Left colon (tissue), 2 donors: ENCODE measurements around the gene SLC6A19. TPM values are rescaled to one million over a fixed set of nuclear protein-coding genes. Genes with fewer than 3 reads are reported as not detected.
"Not testable (repeated sequence)": the region's sequence is repeated elsewhere in the genome, so short reads cannot be mapped to it uniquely, and the experiment has no call there.

Source experiments
- ATAC-seq: fragments of 200-7000 bp; cut with Tn5 transposase; one replicate; pipeline ENCODE4 v1.9.1; 2020; ENCODE audit warnings: mild to moderate bottlenecking, moderate library complexity
- DNase-seq, 2 donors: peaks; one replicate each; pipeline ENCODE4 v3.0.0-alpha.2; 2020
- intact Hi-C, 2 donors: fragments of 100-400 bp; cut with DNase I in 1 of 2; cut with micrococcal nuclease in 1 of 2; formaldehyde crosslinking; loops; one replicate each; pipeline versions ENCODE4 v1.11.2 to v1.14.0; 2022; cut with DNase I, micrococcal nuclease
- total RNA-seq, 2 donors: library from RNA; stranded (reverse); fragmentation: NEBNext Ultra II Directional; extraction: Animal tissue kit (Norgen Biotek cat#: 25700); gene quantifications; one replicate each; pipeline ENCODE4 v1.2.1, GENCODE V29; 2021
- donor health status: DM: no; HTN: no; CAD: no.
- donor health status: DM: yes; HTN: yes; CAD: no.

The SLC6A19 gene
- total RNA-seq, 2 donors from 2014 or later = 5.8 to 72.5 TPM

- DNase-seq (no peak), ATAC-seq (no peak)
- intact Hi-C loops = no loop called here
Observed at GRCh38 chr5:1226839-1227581, 25.6 kb downstream of the SLC6A19 start.

- peak; percentile 63 for ATAC-seq
- intact Hi-C loops = no loop called here
- peak in 1 of 2 donors; percentile 28 for DNase-seq
Observed at GRCh38 chr5:1227667-1228066, 26.3 kb downstream of the SLC6A19 start.

DNA sequence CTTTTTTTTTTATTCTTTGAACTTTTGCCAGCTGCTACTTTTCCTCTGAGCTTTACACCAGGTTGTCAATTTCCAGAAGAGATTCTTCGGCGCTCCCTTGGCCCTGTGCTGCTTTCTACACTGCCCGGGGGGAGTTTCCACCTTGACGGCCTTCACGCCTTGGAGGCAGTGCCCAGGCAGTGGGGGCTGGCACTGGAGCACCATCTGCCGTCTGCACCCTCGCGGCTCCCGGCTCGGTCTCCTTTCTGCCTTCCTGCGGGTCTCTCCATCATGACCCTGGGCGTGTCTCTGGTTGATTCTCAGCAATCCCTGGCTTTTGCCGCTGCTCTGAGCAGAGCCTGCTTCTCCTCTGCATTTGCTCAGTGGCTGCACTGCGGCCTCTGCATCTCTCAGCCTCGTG lies 26.7 kb downstream of the SLC6A19 start:
- DNase-seq (no peak), ATAC-seq (no peak)
- intact Hi-C loops = no loop called here

DNA sequence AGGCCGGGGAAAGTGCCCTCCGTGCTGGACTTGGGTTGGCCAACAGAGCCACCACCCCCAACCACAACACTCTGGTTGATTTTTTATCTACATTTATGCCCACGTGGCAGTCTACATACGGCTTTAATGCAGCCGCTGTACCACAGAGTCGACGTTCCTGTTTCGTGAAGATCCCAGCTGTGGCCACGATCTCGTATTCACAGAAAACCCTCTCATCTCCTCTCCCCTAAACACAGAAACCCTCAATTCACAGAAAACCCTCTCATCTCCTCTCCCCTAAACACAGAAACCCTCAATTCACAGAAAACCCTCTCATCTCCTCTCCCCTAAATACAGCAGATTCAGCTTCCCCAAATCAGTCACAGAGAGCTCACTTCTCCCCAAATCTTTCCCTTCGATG lies 27.6 kb downstream of the SLC6A19 start:
- intact Hi-C loops, DNase-seq, ATAC-seq: not testable (repeated sequence)

DNA sequence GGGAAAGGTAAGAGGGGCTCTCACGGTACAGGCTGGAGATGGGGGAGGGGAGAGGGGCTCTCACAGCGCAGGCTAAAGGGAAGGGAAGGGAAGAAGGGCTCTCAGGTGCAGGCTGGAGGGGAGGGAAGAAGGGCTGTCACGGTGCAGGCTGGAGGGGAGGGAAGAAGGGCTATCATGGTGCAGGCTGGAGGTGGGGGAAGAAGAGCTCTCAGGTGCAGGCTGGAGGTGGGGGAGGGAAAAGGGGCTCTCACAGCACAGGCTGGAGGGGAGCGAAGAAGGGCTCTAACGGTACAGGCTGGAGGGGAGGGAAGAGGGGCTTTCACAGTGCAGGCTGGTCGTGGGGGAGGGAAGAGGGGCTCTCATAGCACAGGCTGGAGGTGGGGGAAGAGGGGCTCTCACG lies 28.4 kb downstream of the SLC6A19 start:
- DNase-seq (no peak), ATAC-seq (no peak)
- intact Hi-C loops = no loop called here

DNA sequence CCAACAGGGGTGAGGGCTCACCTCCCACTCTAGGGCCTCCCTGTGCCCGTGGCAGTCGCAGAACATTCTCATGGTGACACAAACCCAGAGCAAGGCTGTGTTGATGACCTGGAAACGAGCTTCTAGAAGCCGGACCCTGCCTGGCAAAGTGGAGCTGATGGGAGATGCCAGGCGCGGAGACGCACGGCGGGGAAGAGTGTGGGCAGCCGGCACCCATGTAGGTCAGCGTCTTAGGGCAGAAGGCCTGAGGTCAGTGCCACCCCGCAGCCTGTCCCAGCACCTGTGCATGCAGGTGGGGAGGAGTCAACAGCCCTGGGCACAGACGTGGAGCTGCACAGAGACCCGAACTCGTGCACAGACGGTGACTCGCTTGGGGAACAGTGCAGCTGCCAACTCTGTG lies 29.2 kb downstream of the SLC6A19 start:
- ATAC-seq (no peak), DNase-seq (no peak)
- intact Hi-C loops = no loop called here

DNA sequence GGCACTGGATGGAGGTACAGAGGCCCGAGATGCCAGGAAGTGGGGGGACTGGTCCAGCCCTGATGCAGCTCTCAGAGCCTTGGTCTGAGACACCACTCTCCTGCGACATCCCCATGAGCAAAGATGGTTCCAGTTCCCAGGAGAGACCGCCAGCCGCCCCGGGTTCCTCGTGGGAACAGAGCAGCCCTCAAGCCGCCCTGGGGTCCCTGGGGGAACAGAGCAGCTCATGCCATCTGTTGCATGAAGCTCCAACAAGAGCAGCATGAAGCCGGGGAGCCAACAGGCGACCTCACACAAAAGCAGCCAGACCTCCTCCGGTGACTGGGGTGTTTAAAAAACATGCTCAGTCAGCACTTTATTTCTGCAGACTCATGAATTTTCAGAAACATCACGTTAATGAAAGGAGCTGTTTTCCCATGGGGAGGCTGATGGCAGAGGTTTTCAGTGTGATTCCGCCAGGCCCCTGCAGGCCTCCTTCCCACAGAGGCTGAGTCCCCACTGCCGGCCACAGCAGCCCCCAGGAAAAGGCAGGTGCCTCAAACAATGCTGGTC lies 30.0 kb downstream of the SLC6A19 start:
- intact Hi-C loops = no loop called here
- ATAC-seq (no peak), DNase-seq (no peak)

DNA sequence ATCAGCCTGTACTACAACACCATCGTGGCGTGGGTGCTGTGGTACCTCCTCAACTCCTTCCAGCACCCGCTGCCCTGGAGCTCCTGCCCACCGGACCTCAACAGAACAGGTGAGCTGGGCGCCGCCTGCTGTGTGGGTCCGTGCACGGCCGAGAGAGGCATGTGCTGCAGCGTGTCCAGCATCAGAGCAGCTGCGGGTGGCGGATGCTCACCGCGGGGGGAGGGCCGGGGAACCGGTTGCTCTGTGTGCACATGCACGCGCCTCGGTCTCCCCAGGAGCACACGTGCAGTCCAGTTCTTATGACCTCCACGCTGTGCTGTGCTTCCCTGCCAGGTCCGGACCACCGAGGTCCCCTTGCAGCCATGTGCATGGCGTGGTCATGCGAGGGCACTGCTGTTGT lies 31.4 kb downstream of the SLC6A19 start:
- DNase-seq (no peak), ATAC-seq (no peak)
- intact Hi-C loops = no loop called here

- intact Hi-C loops = no loop called here
- no peak for ATAC-seq
- no peak for DNase-seq
Observed at GRCh38 chr5:1235379-1235778, 34.0 kb downstream of the SLC6A19 start.

GRCh38 chr5:1235838-1236237 lies 34.4 kb downstream of the SLC6A19 start:
- intact Hi-C loops = no loop called here
- DNase-seq = no peak
- no peak for ATAC-seq

GRCh38 chr5:1239505-1240251 lies 38.3 kb downstream of the SLC6A19 start:
- peak; percentile 90 for ATAC-seq

DNA sequence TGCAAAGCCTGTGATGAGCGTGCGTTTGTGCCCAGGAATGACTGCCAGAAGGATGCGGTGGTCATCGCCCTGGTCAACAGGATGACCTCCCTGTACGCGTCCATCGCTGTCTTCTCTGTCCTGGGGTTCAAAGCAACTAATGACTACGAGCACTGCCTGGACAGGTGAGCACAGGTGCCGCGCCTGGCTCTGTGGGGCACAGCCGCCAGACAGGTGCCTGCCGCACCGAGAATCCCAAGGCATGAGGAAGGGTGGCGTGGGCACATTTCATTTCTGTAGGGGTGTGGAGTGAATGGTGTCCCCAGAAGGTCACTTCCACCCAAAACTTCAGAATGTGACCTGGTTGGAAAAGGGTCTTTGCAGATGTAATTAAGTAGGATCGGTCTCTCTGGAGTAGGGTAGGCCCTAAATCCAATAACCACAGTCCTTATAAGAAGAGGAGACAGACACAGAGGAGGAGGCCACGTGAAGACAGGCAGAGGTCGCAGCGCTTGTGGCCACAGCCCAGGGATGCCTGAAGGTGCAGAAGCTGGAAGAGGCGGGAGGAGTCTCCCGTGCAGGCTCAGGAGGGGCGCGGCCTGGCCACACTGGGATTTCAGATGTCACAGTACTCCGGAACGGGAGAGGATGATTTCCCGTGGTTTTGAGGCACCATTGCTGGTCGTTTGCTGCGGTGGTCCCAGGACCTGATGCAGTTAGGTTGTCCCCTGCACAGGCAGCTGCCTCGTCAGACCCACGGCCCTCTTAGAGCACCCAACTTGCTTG lies 39.3 kb downstream of the SLC6A19 start:
- ATAC-seq (no peak), DNase-seq (no peak)
- intact Hi-C loops = no loop called here

More at GRCh38 chr5:1239505-1240251, 38.3 kb downstream of the SLC6A19 start:
- DNase-seq = peak; percentile 80 to 91
- intact Hi-C loops = no loop called here

DNA sequence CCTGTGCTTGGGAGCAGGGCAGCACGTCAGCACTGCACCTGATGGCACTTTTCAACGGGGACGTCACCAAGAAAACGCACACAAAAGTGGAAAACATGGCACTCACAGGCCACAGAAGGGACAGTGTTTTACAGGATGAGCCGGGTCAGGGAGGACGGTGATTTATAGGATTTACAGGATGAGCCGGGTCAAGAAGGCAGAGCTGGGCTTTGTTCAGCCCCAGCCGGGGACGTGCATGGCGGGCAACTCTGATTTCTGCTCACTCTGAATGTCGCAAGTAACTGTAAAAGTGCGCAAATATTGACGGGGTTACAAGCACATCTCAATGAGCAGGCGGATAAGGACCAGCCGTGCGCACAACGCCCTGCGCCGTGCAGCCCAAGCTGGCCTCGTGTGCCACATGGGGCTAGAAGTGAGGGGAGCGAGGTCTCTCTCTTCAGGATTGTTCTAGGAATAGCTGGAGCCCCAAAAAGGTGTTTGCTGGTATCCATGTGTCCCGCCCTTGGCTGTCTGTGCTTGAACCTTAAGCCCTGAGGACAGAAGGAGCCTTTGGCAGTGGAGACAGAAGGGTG lies 40.2 kb downstream of the SLC6A19 start:
- no peak for ATAC-seq
- no peak for DNase-seq
- intact Hi-C loops = no loop called here

- DNase-seq (no peak), ATAC-seq (no peak)
- intact Hi-C loops = no loop called here
Observed at GRCh38 chr5:1242733-1243486, 41.5 kb downstream of the SLC6A19 start.

DNA sequence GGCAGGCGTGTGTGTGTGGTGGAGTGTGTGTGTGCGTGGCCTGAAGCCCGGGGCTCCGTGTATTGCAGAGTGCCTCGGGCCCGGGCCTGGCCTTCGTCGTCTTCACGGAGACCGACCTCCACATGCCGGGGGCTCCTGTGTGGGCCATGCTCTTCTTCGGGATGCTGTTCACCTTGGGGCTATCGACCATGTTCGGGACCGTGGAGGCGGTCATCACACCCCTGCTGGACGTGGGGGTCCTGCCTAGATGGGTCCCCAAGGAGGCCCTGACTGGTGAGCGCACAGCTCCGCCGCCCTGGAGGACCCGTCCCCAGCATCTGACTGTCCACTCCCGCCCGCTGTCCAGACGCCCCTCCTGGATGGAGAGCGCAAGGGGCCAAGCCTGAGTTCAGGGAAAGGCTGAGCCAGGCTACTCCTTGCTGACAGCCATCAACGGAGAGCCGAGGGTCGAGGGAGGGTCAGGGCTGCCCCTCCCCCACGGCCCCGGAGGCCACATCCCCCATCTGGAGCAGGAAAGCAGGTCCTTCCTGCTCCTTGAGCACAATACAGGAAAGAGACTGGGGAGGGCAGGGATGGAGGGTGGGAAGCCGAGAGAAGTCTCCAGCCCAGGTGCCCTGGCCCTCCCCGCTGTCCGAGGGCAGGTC lies 42.2 kb downstream of the SLC6A19 start:
- ATAC-seq (no peak), DNase-seq (no peak)

DNA sequence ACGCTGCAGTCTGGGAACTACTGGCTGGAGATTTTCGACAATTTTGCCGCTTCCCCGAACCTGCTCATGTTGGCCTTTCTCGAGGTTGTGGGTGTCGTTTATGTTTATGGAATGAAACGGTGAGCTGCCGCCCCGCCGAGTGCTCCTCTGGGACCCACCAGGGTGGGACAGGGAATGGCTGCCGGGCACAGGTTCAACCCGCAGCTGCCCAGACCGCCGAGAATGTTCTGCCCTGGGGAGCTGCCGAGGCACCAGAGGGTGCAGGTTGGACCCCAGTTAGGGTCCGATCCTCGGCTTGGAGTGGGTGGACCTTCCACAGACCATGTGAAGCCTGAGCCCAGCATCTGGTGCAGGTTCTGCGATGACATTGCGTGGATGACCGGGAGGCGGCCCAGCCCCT lies 42.9 kb downstream of the SLC6A19 start:
- DNase-seq (no peak), ATAC-seq (no peak)
- intact Hi-C loops = no loop called here

More for the DNA sequence above, 42.2 kb downstream of the SLC6A19 start:
- intact Hi-C loops = no loop called here

GRCh38 chr5:1244976-1245375 lies 43.6 kb downstream of the SLC6A19 start:
- ATAC-seq (peak; percentile 31), DNase-seq (no peak)

More at GRCh38 chr5:1244976-1245375, 43.6 kb downstream of the SLC6A19 start:
- intact Hi-C loops = no loop called here
